Dermis blood vessel endothelial cell (primary cell): ENCODE results near the gene PRH2. TPM values are rescaled to one million over a fixed set of nuclear protein-coding genes. Genes with fewer than 3 reads are reported as not detected.

Experiments
- DNase-seq: peaks from one replicate; pipeline ENCODE4 v3.0.0; 2010
- total RNA-seq: library from RNA; depleted of rRNA; stranded (reverse); fragments of >200 nt; gene quantifications from 2 replicates; pipeline ENCODE4 v1.2.3, GENCODE V29; 2014

The PRH2 gene
- total RNA-seq, result not detected in 2 replicates

DNA sequence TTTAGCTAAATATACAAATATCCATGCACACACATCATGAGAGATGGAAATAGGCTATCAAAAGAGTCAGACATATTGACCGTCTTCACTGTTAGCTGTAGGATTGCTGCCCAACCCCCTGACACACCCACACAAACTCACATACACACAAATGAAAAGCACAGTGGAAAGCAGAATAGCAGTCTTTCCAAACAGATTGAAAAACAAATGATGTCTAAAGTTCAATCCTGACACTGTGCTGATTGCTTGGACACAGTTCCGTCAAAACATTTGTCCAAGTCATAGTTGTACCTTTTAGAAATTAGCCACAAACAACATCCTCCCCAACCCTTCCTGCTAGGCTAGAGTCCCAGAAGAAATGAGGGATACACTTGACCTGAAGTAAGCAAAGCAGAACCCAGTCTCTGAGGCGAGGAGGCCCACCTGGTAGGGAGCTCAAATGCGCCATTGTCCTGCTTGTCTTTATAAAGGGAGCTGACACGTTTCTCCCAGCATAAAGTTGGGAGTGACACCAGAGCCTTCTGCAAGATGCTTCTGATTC lies at the start of gene PRH2:
Gene PRH2 (plus strand): TSS at position 491 of the 541 bp plus-strand sequence. CDS start 38 bp downstream, at position 529.
- DNase-seq, result no peak

DNA sequence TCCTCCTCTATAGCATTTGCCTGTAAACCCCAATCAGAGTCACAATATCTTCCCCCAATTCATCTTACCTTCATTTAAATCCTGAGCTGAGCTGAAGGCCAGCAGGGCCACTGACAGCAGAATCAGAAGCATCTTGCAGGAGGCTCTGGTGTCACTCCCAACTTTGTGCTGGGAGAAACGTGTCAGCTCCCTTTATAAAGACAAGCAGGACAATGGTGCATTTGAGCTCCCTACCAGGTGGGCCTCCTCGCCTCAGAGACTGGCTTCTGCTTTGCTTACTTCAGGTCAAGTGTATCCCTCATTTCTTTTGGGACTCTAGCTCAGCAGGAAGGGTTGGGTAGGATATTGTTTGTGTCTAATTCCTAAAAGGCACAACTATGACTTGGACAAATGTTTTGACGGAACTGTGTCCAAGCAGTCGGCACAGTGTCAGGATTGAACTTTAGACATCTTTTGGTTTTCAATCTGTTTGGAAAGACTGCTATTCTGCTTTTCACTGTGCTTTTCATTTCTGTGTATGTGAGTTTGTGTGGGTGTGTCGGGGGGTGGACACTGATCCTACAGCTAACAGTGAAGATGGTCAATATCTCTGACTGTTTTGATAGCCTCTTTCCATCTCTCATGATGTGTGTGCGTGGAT lies 44.8 kb upstream of the PRH2 start, which contains the start of gene PRH1:
Gene PRH1 (minus strand): TSS at position 170 of the 640 bp plus-strand sequence. CDS start 38 bp downstream, at position 132.
- DNase-seq, result no peak

DNA sequence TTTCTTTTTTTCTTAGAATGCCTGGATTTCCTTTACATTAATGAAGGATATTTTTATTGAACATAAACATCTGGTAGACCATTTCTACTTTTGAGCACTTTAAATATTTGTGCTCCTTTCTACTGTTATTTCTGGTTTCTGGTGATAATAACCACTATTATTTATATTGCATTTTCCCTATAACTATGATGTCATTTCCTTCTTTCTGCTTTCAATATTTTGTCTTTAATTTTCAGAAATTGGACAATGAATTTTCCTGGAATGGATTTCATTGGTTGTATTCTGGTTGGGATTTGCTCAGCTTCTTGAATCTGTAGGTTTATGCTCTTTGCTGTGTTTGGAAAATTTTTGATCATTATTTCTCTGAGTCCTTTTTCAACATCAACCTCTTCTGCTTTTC lies 39.8 kb upstream of the PRH2 start:
- no peak for DNase-seq

DNA sequence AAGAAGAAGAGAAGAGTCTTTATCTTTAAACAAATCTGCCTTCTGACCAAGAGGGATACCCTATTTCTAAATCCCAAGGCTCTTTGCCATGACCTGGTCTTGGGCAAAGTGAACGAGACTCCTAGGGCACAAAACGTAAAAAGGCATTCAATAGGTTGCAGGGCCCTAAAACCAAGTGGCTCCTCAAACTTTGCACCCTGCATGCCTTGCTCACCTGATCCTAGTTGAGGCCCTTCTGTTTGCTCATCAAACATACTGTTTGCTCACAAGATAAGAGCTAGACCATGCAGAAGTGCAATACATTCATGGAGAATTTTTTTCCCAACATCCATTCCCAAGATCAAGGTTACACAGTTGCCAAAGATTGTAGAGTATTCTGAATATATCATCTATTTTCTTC lies 37.1 kb upstream of the PRH2 start:
- DNase-seq, result no peak

DNA sequence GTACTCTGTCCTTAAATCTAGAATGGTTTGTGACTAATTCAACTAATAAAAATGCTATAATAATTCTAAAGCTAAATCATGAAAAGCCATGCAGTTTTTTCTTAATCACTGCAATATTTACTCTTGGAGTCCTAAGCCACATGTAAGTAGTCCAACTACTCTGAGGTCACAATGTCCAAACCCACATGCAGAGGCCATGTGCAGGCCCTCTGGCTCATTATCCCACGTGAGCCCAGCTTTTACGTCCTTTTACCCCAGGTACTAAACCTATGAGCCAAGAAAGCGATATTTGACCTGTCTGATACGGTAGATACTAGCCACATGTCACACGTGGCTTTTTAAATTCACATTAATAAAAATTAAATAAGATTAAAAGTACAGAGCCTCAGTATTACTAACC lies 32.2 kb upstream of the PRH2 start:
- no peak for DNase-seq

DNA sequence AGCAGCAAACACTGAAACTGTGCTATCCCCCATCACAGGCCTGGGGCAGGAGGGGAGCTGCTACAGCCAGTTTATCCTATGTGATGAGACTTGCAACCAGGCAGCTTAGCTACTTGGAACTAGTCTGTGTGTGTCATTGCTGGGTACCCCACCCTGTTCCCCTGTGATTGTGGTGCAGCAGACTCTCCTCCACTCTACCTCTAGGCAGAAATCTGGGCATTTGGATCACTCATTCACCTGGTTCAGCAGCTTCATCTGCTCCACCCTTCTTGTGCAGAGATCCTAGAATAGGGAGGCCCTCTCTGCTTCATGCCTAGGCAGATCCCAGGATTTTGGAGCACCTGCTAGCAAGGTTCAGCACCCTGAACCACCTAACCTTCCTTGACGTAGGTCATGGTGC lies 28.5 kb upstream of the PRH2 start:
- DNase-seq, result no peak

DNA sequence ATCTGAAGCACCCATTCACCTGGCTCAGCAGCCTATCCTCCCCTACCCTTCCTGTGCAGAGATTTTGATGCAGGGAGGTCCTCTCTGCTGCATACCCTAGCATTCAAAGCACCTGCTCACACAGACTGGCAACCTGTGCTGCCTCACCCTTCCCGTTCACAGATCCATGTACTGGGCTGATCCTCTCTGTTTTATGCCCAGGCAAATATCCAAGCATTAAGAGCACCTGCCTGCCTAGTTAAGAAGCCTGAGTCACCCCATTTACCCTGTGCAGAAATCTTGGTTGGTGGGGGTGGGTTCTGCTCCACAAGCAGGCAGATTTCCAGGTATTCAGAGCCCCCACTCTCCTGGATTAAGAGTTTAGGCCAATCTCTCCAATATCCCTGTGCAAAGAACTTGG lies 28.1 kb upstream of the PRH2 start:
- DNase-seq, result no peak

DNA sequence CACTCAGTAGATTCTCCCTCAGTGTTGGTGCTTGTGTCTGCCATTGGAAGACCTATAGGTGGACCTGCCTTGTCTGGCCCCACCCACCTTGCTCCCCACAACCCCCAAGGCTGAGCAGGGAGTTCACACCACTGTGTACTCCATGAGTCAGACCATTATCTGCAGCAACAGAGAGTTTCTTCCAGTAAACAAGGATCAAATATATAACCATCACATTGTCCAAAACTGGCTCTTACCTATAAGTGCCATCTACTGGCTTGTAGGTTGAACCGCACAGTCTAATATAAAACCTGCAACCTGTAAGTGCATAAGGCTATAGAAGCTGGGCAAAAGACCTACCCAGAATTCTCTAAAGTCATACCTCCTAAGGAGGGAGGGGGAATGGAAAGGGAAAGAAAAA lies 27.6 kb upstream of the PRH2 start:
- peak; percentile 17 for DNase-seq

DNA sequence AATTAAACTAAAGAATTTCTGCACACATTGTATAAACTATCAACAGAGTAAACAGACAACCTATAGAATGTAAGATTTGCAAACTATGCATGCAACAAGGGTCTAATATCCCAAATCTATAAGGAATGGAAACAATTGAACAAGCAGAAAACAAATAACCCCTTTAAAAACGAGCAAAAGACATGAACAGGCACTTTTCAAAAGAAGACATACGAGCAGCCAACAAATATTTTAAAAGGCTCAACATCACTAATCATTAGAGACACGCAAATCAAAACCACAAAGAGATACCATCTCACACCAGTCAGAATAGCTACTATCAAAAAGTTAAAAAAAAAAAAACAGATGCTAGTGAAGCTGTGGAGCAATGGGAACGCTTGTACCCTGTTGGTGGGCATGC lies 24.4 kb upstream of the PRH2 start:
- DNase-seq, result no peak

DNA sequence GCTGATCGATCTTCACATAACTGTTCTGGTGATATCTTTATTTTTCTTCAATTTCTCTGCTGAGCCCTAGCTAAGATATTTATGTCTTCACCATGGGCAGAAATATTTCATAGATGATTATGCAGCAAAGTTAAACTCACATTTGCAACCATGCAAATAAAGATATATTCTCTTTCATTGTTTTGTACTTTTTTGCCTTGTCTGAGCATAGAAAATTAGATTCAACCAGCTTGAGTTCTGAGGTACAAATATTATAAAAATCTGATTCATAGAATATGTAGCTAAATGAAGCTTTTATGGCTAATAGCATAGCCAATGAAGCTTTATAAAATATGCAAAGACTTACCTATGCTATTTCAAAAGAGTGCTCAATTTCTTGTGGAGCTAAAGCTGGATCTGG lies 19.6 kb upstream of the PRH2 start, which contains the start of gene TAS2R13:
Gene TAS2R13 (minus strand): TSS at position 101 of the 400 bp plus-strand sequence. CDS start 264 bp downstream, outside the sequence.
- no peak for DNase-seq

DNA sequence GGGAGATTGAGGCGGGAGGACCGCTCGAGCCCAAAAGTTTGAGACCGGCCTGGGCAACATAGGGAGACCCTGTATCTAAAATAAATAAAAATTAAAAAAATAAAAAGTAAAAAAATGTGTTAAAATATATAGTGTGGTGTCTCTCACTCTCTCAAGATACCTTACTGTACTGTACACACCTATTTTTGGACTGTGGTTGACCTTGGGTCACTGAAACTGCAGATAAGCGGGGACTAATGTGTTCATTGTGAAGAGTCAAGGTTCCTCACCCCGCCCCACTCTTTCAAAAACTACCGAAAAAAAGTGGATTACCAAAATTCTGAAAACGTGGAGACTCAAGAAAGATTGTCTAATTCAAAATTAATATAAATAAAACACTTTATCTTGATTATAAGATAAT lies 18.7 kb upstream of the PRH2 start:
- DNase-seq, result no peak

DNA sequence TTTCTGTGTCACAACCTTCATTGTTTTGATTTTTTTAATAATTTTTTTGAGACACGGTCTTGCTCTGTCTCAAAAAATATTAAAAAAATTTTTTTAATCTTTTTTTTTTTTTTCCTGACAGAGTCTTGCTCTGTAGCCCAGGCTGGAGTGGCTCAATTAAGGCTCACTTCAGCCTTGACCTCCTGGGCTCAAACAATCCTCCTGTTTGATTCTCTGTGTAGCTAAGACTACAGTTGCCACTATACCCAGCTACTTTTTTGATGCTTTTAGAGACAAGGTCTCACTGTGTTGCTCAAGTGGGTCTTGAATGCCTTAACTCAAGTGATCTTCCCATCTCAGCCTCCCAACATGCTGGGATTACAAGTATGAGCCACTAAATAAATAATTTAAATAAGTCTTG lies 9.2 kb upstream of the PRH2 start:
- DNase-seq, result no peak

DNA sequence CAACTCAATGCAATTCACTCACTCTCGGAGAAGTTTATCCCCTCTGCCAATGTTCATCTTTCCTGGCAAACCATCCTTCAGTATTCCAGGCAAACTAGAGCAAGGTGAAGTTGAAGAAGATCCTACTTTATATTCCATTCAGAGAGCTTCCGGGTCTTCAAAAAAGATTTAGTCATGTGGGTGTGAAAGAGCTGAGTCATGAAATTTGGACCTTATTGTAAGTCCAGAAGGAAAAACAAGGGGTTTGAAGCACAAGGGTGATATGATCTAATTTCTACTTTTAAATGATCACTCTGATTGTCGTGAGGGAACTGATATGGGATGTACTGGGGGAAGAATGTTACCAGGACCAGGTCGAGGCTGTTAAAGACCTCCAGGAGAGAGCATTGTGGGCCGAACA lies 2.8 kb upstream of the PRH2 start:
- no peak for DNase-seq

DNA sequence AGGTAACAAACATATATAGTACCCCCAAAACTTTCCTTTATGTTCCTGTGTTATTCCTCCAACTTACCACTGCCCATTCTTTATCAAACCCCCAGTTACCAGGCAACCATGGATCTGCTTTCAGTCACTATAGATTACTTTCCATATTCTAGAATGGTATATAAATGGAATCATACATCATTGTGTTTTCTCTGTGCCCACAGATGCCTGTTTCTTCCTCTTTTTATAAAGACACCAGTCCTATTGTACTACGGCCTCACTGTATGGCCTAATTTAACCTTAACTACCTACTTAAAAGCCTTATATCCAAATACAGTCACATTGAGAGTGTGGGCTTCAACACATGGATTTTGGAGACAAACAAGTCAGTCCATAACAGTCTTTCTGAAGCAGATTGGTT lies 7.5 kb downstream of the PRH2 start:
- no peak for DNase-seq

DNA sequence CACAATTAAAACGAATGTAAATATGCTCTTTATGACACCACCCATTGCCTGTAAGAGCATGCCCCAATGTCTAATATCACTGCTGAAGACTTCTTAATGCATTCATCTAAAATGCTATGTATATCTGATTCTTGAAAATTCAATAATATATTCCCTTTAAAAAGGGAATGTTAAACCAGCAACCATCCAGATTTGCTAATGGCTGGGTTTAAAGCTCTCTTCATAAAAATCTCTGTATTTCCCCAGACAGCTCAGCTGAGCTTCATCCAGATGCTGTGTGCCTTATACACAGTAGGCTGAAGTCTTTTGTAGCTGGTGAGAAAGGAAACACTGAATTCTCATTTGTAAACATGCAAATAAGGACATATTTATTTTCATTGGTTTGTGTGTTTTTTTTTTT lies 10.1 kb downstream of the PRH2 start, which contains the start of gene TAS2R14:
Gene TAS2R14 (minus strand): TSS at position 101 of the 400 bp plus-strand sequence. CDS start 56 bp downstream, at position 45.
- no peak for DNase-seq

DNA sequence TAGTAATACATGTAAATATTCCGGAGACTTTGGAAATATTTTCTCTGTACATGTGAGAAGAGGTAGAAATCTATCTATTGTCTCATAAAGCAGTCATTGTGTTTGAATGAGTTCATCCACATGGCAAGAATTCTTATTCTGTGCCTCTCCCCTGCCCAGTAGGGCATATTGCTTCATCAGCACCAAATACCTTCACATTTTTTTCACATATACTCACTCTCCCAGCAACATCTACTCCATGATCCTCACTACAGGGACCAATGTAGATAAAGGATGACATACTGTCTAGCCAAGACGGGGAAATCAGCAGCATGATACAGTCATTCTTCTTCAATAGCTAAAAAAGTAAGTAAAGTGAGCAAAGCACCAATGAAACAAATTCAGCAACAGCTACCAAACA lies 11.4 kb downstream of the PRH2 start:
- DNase-seq, result no peak

DNA sequence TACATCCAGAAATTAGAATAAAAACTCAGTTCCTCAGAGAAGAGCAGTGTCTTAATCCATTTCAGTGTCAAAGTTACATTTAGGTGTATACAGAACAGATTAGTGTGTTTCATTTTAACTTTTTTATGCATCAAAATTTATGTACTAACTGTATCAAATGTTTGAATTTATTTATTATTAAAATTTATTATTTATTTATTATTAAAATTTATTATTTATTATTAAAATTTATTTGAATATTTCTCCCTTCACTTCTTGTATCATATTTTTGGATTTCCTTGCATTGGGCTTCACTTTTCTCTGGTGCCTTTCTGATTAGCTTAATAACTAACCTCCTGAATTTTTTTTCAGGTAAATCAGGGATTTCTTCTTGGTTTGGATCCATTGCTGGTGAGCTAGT lies 12.3 kb downstream of the PRH2 start:
- DNase-seq, result no peak

DNA sequence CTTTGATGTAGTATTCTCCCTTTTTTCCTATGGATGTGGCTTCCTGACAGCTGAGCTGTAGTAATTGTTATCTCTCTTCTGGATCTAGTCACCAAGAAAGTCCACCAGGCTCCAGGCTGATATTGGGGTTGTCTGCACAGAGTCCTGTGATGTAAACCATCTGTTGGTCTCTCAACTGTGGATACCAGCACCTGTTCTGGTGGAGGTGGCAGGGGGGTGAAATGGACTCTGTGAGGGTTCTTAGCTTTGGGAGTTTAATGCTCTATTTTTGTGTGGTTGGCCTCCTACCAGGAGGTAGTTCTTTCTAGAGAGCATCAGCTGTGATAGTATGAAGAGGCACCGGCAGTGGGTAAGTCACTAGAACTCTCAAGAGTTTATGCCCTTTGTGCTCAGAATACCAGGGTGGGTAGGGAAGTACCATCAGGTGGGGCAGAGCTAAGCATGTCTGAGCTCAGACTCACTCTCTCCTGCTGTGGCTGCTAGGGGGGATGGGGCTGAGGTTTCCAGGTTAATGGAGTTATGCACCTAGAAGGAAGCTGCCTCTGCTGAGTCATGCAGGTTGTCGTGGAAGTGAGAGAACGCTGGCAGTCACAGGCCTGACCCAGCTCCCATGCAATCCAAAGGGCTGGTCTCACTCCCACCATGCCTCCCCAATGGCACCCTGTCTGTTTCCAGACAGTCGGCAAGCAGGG lies 13.0 kb downstream of the PRH2 start:
- DNase-seq, result no peak

DNA sequence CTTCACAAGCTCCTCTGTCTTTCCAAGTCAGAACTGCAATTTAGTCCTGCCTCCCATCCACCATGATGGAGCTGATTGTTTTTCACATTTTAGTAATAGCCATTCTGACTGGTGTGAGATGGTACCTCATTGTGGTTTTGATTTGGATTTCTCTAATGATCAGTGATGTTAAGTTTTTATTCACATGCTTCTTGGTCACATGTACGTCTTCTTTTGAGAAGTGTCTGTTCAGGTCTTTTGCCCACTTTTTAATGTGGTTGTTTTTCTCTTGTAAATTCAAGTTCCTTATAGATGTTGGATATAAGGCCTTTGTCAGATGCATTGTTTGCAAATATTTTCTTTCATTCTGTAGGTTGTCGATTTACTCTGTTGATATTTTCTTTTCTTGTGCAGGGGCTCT lies 14.1 kb downstream of the PRH2 start:
- no peak for DNase-seq

DNA sequence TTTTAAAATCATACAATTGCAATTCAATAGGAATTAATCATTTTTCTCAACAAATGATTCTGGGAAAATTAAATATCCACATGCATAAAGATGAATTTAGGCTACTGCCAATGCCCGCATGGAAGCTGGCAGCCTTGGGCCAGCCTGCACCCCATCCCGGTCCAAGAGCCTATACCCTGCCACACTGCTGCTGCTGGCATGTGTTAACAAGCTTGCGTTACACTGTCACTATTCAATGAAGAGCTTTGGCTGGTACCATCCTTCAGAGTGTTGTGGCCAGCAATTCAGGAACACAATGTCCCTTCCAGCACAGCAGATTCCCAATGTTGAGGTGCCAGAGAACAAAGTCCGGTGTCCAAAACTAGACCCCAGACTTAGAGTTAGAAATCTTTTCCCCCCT lies 23.6 kb downstream of the PRH2 start:
- DNase-seq, result no peak

DNA sequence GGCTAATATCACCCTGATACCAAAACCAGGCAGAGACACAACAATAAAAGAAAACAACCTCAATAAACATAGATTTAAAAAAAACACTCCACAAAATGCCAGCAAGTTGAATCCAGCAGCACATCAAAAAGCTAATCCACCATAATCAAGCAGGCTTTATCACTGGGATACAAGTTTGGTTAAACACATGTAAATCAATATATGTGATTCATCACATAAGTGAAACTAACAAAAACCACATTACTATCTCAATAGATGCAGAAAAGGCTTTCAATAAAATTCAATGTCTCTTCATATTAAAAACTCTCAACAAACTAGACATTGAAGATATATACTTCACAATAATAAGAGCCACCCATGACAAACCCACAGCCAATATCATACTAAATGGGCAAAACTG lies 27.0 kb downstream of the PRH2 start:
- DNase-seq, result no peak

DNA sequence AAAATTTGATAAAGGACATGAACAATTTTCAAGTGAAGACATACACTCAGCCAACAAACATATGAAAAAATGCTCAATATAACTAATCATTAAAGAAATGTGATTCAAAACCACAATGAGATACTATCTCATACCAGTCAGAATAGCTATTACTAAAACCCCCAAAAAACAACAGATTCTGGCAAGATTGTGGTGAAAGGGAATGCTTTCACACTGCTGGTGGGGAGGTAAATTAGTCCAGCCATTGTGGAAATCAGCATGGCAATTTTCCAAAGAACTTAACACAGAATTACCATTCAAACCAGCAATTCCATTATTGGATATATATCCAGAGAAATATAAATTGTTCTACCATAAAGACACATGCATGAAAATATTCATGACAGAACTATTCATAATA lies 28.7 kb downstream of the PRH2 start:
- DNase-seq, result no peak

DNA sequence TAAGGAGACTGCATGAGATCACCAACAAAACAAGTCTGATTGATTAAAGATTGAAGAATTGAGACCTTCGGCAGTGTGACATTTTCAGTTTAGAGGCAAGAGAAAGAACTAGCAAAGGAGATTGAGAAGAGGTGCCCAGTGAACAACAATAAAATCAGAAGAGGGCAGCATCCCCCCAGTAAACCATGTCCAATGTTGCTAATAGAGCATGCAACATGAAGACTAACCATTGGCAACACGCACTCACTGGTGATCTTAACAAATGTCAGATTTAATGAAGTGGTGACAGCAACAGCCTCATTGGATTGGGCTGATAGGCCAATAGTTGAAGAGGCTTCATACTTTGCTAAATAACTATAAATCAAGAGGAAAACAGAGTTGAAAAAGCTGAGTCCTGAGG lies 30.8 kb downstream of the PRH2 start:
- DNase-seq, result peak; percentile 41

DNA sequence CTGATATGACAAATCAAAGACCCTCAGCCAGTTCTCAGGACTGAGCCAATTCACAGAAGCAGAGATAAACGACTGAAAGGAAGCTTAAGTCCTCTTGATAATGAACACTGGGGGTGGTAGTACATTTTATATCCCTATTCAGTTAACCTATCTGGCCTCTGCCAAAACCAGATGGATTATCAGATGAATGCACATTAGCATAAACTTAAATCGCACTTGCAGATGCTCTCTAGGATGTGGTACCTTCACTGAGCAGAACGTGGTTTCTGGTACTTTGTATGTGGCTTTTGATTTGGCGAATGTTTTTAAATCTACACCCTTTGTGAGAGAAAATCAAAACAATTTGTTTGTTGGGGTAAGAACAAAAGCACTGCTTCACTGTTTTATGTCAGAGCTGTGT lies 31.2 kb downstream of the PRH2 start:
- no peak for DNase-seq
